Effector CD8-positive, alpha-beta T cell (primary cell): Measurements from ENCODE around the gene ATP13A3.
"Not testable (repeated sequence)": the region's sequence is repeated elsewhere in the genome, so short reads cannot be mapped to it uniquely, and the experiment has no call there.

Experiments
- DNase-seq: peaks from one replicate; lab custom pipeline; 2025; lab: John Stamatoyannopoulos, UW

ATP13A3 gene

GRCh38 chr3:194499516-194499915, 12.7 kb upstream of the ATP13A3 start:
- not testable (repeated sequence) for DNase-seq

GRCh38 chr3:194497799-194498575, 11.2 kb upstream of the ATP13A3 start:
- no peak for DNase-seq

- no peak for DNase-seq
These were observed 9.6 kb upstream of the ATP13A3 start for GRCh38 chr3:194496217-194496919.

- no peak for DNase-seq
These were observed 8.2 kb upstream of the ATP13A3 start for GRCh38 chr3:194494951-194495374.

DNA sequence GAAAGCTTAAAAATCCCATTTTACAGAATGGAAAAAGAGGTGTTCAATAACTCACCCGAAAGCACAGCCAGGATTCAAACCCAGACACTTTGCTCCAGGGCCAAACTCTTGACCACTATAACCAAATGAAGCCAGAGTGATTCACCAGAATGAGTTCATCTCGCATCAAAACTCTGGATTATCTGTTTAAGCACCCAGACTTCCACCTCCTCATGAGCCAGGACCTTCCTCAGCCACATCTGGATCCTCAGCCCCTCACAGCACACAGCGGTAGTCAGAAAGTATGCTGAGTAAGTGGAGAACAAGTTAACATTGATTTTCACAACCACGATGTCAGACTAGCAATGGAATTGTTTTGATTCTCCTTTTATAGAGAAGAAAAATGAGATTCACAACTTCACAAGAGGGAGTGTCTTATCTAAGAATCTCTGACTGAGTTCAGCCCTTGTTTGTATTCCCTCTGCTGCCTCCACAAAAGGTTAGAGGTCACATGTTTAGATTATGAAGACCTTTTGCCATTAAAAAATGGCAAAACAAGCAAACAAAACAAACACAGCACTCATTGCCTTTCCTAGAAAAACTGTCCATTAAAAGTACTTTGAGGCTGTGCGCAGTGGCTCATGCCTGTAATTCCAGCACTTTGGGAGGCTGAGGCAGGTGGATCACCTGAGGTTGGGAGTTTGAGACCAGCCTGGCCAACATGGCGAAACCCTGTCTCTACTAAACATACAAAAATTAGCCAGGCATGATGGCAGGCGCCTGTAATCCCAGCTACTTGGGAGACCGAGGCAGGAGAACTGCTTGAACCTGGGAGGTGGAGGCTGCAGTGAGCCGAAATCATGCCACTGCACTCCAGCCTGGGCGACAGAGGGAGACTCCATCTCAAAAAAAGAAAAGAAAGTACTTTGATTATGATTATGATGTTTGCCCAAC, 7.5 kb upstream of the ATP13A3 start:
- not testable (repeated sequence) for DNase-seq

DNA sequence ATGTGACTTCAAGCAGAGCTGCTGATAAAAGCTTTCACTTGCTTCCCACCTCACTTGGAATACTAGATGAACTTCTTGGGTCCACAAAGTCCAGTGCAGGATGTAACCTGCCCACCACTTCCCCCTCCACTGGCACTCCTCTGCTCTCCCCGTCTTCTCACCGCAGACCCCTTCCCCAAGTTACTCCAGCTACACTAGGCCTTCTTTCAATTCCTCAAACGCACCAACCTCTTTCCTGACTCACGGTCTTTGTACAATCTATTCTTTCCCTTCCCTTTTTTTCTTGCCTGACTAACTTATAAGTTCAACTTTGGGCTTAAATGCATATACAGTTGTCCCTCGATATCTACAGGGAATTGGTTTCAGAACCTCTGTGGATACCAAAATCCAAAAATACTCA, 5.2 kb upstream of the ATP13A3 start:
- no peak for DNase-seq

DNA sequence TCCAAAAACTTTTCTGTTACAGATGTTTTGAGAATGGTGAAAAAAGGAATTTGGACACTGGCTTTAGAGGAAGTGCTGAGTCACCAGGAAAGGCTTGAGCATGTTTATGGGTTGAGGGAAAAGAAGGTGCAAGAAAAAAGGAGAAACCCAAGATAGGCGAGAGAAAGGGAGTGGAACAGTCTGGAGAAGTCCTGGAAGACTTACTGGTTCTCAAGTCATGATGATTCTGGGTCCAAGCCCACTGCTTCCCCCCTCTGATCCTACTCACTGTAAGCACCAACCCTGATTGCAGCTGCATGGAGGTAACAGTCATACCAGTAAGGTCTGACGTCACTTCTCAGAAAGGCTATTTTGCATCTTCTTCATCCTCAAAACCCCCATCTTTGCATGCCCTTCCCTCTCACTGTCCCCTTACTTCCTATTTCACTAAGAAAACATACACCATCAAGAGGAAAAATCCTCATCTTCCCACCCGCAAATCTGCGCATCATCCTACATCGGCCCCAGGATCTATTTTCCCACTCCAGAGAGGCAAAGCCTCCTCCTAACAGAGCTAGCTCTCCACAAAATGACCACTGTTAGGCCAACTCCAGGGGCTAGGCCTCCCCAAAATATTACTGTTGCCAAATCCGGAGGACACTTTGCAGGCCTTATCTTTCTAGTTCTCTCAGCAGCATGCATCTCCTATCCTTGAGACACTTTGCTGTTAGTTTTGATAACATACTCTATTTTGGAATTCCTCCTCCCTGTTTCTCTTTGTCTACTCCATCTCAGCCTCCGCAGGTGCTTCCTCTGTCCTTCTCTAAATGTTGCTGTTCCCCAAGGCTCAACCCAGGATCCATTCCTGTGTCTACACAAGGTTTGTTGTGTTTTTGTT, 3.2 kb upstream of the ATP13A3 start:
- DNase-seq, result no peak

DNA sequence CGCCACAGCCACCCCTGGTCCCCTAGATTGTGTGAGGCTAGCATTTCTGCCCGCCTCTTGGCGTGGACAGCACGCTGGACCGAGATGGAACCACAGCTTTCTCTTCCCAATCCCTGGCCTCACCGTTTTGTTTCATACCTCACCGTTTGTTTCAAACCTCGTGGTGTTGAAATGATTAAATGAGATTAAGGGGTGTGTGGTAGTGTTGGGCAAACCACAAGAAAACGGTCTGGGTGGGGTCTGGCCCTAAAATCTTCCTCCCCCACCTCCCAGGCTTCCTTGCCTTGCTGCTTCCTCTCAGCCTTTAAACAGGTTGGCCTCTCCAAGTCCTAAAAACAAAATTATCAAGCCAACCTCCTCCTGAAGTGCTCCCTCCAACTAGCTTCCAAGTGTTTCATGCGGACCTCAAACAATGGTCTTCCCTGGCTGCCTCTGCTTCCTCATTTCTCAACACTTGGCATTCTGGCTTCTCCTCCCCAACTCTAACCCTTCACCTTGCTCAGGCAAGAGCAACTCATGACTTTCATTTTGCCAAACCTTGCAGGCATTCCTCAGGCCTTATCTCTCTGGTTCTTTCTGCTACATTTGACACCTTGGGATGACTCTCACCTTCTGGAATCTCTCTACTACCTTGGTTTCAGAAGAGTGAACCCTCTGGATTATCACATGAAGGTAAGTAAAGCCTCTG, 1.4 kb upstream of the ATP13A3 start:
- no peak for DNase-seq

- DNase-seq, result peak; percentile 28
These were observed 670 bp upstream of the ATP13A3 start for GRCh38 chr3:194487289-194488054.

- peak; percentile 30 for DNase-seq
These were observed 792 bp downstream of the ATP13A3 start for GRCh38 chr3:194485881-194486539.

DNA sequence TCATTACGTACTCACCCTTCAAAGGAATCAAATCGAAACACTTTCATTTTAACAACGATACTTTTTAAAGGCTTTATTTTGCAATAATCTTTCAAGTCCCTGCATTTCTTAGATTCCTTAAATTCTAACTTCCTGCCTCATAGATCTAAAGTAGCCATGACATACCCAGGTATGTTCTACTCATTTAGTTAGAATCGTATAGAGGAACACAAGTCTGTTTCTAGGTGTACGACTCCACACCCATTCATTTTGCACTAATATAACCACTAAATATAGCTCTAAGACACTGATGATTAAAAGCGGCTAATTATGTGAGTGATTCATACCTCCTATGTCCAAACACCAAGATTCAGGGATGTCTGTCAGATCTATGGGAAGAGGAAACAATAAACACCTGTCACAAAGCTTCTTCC, 1.3 kb downstream of the ATP13A3 start:
- DNase-seq, result no peak

- DNase-seq, result no peak
These were observed 2.2 kb downstream of the ATP13A3 start for GRCh38 chr3:194484614-194485013.

DNA sequence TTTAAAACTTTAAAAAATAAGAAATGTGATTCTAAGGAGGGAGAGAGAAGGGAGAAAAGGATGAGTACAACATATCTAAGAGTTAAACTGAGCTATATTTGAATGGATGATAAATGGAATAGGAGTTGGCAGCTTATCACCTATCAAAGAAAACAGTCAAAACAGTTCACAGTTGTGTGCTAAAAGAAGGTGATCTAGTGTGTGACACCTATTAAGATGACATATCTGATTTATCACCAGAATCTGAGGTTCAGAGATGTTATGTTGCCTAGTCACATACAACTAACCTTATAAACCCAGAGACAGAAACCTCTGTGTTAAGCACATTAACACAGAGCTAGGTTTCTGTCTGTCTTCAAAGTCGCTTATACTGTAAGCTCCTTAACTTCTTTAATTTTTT, 3.0 kb downstream of the ATP13A3 start:
- DNase-seq, result no peak

GRCh38 chr3:194482830-194483229, 4.0 kb downstream of the ATP13A3 start:
- DNase-seq, result not testable (repeated sequence)

GRCh38 chr3:194482196-194482593, 4.6 kb downstream of the ATP13A3 start:
- no peak for DNase-seq

DNA sequence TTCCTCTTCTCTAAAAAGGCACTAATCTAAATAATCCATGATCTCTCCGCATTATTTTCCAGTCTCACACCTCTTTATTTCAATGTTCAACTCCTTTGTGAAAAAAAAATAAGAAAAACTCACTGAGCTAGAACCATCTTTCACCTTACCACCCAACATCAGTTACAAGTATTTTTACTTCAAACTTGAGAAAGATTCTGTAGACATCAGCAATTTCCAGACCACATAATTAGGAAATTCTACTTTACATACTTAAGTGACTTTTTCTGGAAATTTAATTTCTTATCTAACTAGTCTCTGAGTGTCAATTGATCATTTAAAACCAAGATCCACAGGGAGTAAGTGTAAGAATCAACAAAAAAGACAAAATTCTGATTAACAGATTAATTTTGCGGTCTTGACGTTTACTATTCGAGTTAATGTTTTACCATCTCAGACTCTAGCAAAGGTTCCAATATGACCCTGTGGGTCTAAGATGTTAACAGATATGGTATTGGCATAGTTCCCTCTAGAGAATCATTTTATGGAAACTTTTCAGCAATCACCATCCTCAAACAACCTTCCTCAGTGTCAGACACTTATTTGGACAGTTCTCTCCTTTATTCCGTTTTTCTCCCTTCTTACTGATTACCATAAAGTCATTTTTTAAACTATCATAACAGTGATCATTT, 5.1 kb downstream of the ATP13A3 start:
- no peak for DNase-seq

DNA sequence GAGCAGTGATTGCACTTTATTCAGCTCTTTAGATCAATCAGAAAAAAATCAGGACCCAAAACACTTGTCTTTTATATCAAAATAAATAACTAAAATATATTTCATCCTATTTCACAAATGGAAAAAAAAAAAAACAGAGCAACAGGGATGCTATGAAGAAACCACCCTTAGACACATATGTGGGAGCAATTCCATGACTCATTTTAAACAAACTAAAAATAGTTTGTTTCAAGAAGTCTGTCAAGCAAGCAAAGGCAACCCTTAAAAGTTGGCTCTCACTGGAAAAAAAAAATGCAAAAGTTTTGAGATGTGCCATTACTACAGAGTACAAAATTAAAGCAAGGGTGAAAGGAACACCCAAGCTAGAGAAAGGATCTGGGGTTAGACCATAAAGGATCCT, 5.7 kb downstream of the ATP13A3 start:
- no peak for DNase-seq

DNA sequence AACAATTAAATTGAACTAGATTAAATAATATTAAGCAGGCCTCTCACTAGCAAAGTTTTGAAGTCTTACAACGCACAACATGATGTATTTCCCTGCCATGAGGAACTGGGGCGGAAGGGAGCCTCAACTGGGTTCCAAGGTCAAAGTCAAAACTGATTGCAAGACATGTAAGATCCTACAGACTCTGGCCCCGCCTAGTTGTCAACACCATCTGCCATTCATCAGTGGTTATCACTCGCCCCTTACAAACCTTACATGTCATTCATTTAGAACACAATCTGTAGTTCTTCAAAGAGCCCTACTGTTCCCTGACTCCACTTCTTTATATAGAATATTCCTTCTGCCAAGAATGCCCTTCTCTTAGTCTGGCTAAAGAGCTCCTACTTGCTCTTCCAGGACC, 10.0 kb downstream of the ATP13A3 start:
- no peak for DNase-seq

DNA sequence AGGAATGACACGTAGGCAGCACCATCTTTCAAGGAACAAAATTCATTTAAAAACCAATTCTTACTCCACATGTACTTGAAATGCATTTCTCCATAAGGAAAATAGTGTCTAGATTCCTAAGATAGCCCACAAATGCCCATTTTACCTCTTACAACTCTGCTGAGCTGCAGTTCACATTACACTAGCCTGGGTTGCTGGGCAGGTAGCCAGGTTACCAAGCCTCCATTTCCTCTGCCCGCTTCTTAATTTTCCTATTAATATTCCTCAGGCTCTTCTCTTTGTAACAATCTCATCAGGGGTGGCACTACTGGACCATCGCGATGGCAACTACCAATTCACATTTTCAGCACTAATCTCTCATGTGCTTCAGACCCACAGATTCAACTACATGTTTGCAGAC, 10.8 kb downstream of the ATP13A3 start:
- DNase-seq, result no peak
